ENCODE results near the gene EXOC6B.
"Not testable (repeated sequence)": the region's sequence is repeated elsewhere in the genome, so short reads cannot be mapped to it uniquely, and the experiment has no call there.

Gene EXOC6B

GRCh38 chr2:72581560-72582181 is 244.2 kb downstream of the EXOC6B start:
- in situ Hi-C loops (cut with HindIII; ENCODE audit: low pct_unique_long_range_greater_than_20kb, low sequenced_read_pairs): no loop called here
- no peak for TF ChIP-seq JUND (IDR thresholded peaks at IDR 0.05; ENCODE audit: low read depth)
- DNase-seq (ENCODE audit: low read depth in 1 of 2, low spot score in 1 of 2): no peak

DNA sequence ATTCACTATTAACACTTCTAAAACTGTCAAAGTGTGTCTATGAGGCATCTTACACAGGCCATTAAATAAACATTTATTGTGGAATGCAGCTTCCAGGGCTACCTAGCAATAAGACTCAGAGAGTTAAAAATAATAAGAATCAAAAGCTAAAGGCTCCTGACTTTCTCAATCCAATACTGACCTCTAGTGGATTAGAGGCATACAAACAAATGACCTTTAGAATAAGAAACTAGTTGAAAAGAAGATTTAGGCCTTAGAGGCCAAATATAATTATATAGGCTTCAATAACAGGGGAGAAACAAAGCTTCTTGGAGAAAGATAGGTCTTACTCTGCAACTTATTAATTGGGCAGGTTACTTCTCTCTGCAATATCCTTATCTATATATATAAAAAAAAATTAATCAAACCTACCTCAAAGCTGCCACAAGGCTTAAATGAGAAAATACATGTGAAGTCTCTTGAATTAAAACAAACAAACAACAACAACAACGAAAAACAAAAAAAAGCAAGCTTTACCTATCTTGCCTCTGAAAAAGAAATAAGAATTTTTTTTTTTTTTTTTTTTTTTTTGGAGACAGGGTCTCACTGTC is 246.1 kb downstream of the EXOC6B start:
- no peak for TF ChIP-seq JUND (IDR thresholded peaks at IDR 0.05; ENCODE audit: low read depth)
- in situ Hi-C loops (cut with HindIII; ENCODE audit: low pct_unique_long_range_greater_than_20kb, low sequenced_read_pairs): no loop called here
- peak in 1 of 2 experiments; percentile 60 for DNase-seq (ENCODE audit: low read depth in 1 of 2, low spot score in 1 of 2)

- in situ Hi-C loops (cut with HindIII; ENCODE audit: low pct_unique_long_range_greater_than_20kb, low sequenced_read_pairs): no loop called here
- DNase-seq (ENCODE audit: low read depth in 1 of 2, low spot score in 1 of 2): no peak
- TF ChIP-seq JUND (IDR thresholded peaks at IDR 0.05; ENCODE audit: low read depth): no peak
Measured at GRCh38 chr2:72576861-72577260, 249.0 kb downstream of the EXOC6B start.

DNA sequence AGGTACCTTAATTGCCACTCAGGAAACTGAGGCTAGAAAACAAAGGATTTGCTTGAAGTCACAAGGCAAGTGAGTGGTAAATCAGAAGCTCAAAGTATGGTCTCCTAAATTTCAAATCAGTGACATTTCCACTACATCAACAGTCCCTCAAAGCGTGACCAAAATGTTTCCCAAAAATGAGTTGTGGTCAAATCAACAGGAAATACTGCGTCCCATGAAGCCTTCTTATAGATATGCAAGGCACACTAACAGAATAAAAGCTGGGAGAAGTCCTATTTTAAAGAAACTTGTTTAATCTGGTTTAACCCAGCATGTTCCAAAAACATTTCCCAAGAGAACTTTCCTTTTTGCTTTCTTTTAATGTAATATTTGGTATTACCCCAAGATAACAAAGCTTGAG is 249.4 kb downstream of the EXOC6B start:
- no peak for DNase-seq (ENCODE audit: low read depth in 1 of 2, low spot score in 1 of 2)
- TF ChIP-seq JUND (IDR thresholded peaks at IDR 0.05; ENCODE audit: low read depth): no peak
- in situ Hi-C loops (cut with HindIII; ENCODE audit: low pct_unique_long_range_greater_than_20kb, low sequenced_read_pairs): no loop called here

DNA sequence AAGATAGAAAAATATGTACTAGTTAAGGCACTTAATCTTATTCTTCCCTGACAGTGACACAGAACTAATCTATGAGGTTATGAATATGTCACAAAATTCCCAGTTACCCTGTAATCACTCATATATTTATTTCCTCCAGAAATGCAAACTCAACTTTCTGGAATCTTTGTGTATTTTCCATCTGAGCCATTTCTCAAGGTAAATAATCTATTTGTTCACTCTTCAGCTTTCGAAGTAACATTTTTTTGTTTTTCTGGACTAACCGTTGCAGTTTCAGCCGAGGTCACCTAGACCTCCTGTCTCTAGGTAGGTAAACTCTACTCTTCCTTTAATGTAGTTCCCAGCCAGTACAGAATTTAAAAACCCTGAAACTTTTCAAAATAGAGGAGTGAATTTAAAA is 250.9 kb downstream of the EXOC6B start:
- TF ChIP-seq JUND (IDR thresholded peaks at IDR 0.05; ENCODE audit: low read depth): no peak
- in situ Hi-C loops (cut with HindIII; ENCODE audit: low pct_unique_long_range_greater_than_20kb, low sequenced_read_pairs): no loop called here
- DNase-seq (ENCODE audit: low read depth in 1 of 2, low spot score in 1 of 2): peak in 1 of 2 experiments; percentile 68

- DNase-seq (ENCODE audit: low read depth in 1 of 2, low spot score in 1 of 2): no peak
- no peak for TF ChIP-seq JUND (IDR thresholded peaks at IDR 0.05; ENCODE audit: low read depth)
- in situ Hi-C loops (cut with HindIII; ENCODE audit: low pct_unique_long_range_greater_than_20kb, low sequenced_read_pairs): no loop called here
Measured at GRCh38 chr2:72573232-72573631, 252.6 kb downstream of the EXOC6B start.

DNA sequence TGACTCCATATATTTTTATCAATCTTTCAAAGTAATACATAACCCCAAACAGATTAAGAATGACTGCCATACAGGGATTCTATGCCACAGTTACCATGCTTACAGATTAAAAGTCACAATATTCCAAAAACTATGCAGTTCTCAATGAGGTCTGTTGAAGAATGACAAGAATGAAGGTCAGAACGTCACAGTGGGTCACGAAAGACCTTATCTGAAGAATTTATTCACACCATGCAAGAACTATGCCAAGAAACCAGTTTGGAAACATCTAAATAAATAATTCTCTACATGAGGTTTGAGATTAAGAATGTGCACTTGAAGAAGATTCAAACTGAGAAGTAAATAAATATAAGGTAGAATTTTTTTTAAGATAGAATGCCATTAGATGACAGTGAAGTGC is 253.3 kb downstream of the EXOC6B start:
- in situ Hi-C loops (cut with HindIII; ENCODE audit: low pct_unique_long_range_greater_than_20kb, low sequenced_read_pairs): no loop called here
- no peak for TF ChIP-seq JUND (IDR thresholded peaks at IDR 0.05; ENCODE audit: low read depth)

GRCh38 chr2:72570413-72570812 is 255.4 kb downstream of the EXOC6B start:
- in situ Hi-C loops (cut with HindIII; ENCODE audit: low pct_unique_long_range_greater_than_20kb, low sequenced_read_pairs): no loop called here
- TF ChIP-seq JUND (IDR thresholded peaks at IDR 0.05; ENCODE audit: low read depth): no peak; the same call in 1 of the 2 replicates
- DNase-seq (ENCODE audit: low read depth in 1 of 2, low spot score in 1 of 2): peak in 1 of 2 experiments; percentile 65

More for the DNA sequence above, 253.3 kb downstream of the EXOC6B start:
- DNase-seq (ENCODE audit: low read depth in 1 of 2, low spot score in 1 of 2): peak in 1 of 2 experiments; percentile 50

GRCh38 chr2:72562451-72563153 is 263.2 kb downstream of the EXOC6B start:
- TF ChIP-seq JUND (IDR thresholded peaks at IDR 0.05; ENCODE audit: low read depth): no peak
- in situ Hi-C loops (cut with HindIII; ENCODE audit: low pct_unique_long_range_greater_than_20kb, low sequenced_read_pairs): no loop called here
- DNase-seq (ENCODE audit: low read depth in 1 of 2, low spot score in 1 of 2): no peak

DNA sequence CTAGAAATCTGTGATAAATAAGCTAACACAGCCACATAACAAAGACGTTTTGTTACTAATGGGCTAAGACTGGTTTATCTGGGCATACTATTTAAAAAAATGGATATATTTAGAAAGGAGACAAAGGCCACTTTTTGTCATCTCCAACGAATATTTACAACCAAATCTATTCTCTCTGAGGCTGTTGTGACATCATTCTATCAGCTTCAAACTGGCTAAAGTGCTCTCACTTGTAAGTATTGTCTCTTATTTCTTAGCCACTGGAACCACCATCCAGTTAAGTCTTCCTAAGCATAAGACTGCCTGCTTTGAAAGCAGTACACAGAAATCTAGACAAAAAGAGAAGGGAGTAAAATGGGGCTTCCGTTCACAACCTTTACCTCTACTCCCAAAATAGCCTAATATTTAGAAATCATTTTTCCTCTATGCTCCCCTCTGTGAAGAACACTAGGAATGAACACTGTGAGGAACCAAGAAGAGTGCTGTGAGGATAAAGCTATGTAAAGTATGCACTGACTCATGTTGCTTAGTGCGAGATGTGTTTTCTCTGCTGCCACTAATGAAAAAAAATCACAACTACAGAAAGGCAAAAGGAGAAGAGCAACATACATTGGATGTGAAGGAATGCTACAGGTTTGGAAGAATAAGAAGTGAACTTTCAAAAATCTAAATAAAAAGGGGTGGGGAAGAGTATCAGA is 264.1 kb downstream of the EXOC6B start:
- in situ Hi-C loops (cut with HindIII; ENCODE audit: low pct_unique_long_range_greater_than_20kb, low sequenced_read_pairs): no loop called here
- no peak for DNase-seq (ENCODE audit: low read depth in 1 of 2, low spot score in 1 of 2)
- no peak for TF ChIP-seq JUND (IDR thresholded peaks at IDR 0.05; ENCODE audit: low read depth)

DNA sequence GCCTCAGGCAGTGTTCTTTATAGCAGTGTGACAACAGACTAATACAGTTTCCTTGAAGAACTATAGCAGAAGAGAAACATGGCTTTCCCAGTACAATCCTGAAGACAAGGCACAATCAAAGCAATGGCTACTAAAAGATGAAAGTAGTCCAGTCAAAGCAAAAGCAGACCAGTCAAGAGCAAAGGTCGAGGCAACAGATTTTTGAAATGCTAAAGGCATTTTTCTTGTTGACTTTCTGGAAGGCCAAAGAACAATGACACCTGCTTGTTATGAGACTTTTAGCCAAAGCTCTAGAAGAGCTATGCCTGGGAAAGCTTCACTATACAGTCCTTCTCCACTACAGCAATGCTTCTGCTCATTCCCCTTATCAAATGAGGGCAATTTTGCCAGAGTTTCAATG is 269.9 kb downstream of the EXOC6B start:
- DNase-seq (ENCODE audit: low read depth in 1 of 2, low spot score in 1 of 2): no peak
- no peak for TF ChIP-seq JUND (IDR thresholded peaks at IDR 0.05; ENCODE audit: low read depth)
- in situ Hi-C loops (cut with HindIII; ENCODE audit: low pct_unique_long_range_greater_than_20kb, low sequenced_read_pairs): no loop called here

DNA sequence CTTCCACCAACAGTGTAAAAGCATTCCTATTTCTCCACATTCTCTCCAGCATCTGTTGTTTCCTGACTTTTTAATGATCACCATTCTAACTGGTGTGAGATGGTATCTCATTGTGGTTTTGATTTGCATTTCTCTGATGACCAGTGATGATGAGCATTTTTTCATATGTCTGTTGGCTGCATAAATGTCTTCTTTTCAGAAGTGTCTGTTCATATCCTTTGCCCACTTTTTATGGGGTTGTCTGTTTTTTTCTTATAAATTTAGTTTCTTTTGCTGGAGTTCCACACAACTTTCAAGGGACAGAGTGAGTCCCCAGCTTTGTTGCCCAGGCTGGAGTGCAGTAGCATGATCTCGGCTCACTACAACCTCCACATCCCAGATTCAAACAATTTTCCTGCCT is 270.5 kb downstream of the EXOC6B start:
- in situ Hi-C loops (cut with HindIII; ENCODE audit: low pct_unique_long_range_greater_than_20kb, low sequenced_read_pairs); DNase-seq (ENCODE audit: low read depth in 1 of 2, low spot score in 1 of 2): not testable (repeated sequence)

DNA sequence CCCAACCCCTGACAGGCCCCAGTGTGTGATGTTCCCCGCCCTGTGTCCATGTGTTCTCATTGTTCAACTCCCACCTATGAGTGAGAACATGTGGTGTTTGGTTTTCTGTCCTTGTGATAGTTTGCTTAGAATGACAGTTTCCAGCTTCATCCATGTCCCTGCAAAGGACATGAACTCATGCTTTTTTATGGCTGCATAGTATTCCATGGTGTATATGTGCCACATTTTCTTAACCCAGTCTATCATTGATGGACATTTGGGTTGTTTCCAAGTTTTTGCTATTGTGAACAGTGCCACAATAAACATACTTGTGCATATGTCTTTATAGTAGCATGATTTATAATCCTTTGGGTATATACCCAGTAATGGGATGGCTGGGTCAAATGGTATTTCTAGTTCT is 270.9 kb downstream of the EXOC6B start:
- in situ Hi-C loops (cut with HindIII; ENCODE audit: low pct_unique_long_range_greater_than_20kb, low sequenced_read_pairs); DNase-seq (ENCODE audit: low read depth in 1 of 2, low spot score in 1 of 2): not testable (repeated sequence)

All from T47D (cell line).